ENCODE results near the gene ARRDC5.
"Not testable (repeated sequence)": the region's sequence is repeated elsewhere in the genome, so short reads cannot be mapped to it uniquely, and the experiment has no call there.

The ARRDC5 gene

GRCh38 chr19:4889034-4889815 lies 13.5 kb downstream of the ARRDC5 start:
- no peaks in the 10 kb centered on the region for H3K36me3 ChIP-seq
- no peaks in the 10 kb centered on the region for H3K27me3 ChIP-seq
- no peak for TF ChIP-seq CTCF (IDR thresholded peaks at IDR 0.05; ENCODE audit: low read depth, low read length)
- H3K9me3 ChIP-seq, result no peaks in the 10 kb centered on the region
- DNase-seq, result no peak
- H3K4me1 ChIP-seq, result no peaks in the 10 kb centered on the region
- no peak overlapping the region for H3K4me3 ChIP-seq (ENCODE audit: low read depth, low read length)

GRCh38 chr19:4887803-4888202 lies 14.9 kb downstream of the ARRDC5 start:
- not testable (repeated sequence) for H3K4me3 ChIP-seq (ENCODE audit: low read depth, low read length); H3K9me3 ChIP-seq; DNase-seq; H3K27me3 ChIP-seq; H3K36me3 ChIP-seq; H3K4me1 ChIP-seq

- not testable (repeated sequence) for H3K27me3 ChIP-seq; DNase-seq; H3K4me3 ChIP-seq (ENCODE audit: low read depth, low read length); H3K36me3 ChIP-seq; H3K9me3 ChIP-seq; H3K4me1 ChIP-seq
Observed at GRCh38 chr19:4884993-4885392, 17.7 kb downstream of the ARRDC5 start.

GRCh38 chr19:4882874-4883273 lies 19.8 kb downstream of the ARRDC5 start:
- H3K36me3 ChIP-seq; H3K9me3 ChIP-seq; H3K4me3 ChIP-seq (ENCODE audit: low read depth, low read length); DNase-seq; H3K27me3 ChIP-seq; H3K4me1 ChIP-seq: not testable (repeated sequence)

- Histone ChIP-seq H3K9me3 (no peaks in the 10 kb centered on the region), H3K27me3 (no peaks in the 10 kb centered on the region), H3K4me1 (no peaks in the 10 kb centered on the region), H3K4me3 (ENCODE audit: low read depth, low read length) (no peak overlapping the region), H3K36me3 (no peaks in the 10 kb centered on the region)
- TF ChIP-seq CTCF (IDR thresholded peaks at IDR 0.05; ENCODE audit: low read depth, low read length), result no peak
- no peak for DNase-seq
Observed at GRCh38 chr19:4879041-4879440, 23.7 kb downstream of the ARRDC5 start.

- no peaks in the 10 kb centered on the region for H3K36me3 ChIP-seq
- H3K4me1 ChIP-seq, result no peaks in the 10 kb centered on the region
- H3K4me3 ChIP-seq (ENCODE audit: low read depth, low read length), result no peak overlapping the region
- DNase-seq, result no peak
- no peaks in the 10 kb centered on the region for H3K27me3 ChIP-seq
- TF ChIP-seq CTCF (IDR thresholded peaks at IDR 0.05; ENCODE audit: low read depth, low read length), result no peak
- H3K9me3 ChIP-seq, result no peaks in the 10 kb centered on the region
Observed at GRCh38 chr19:4878491-4878968, 24.2 kb downstream of the ARRDC5 start.

GRCh38 chr19:4877753-4878490 lies 24.8 kb downstream of the ARRDC5 start:
- Histone ChIP-seq H3K36me3 (no peaks in the 10 kb centered on the region), H3K4me1 (no peaks in the 10 kb centered on the region), H3K9me3 (no peaks in the 10 kb centered on the region), H3K4me3 (ENCODE audit: low read depth, low read length) (no peak overlapping the region), H3K27me3 (no peaks in the 10 kb centered on the region)
- no peak for DNase-seq
- TF ChIP-seq CTCF (IDR thresholded peaks at IDR 0.05; ENCODE audit: low read depth, low read length), result no peak
